ENCODE results near the gene EEF2KMT. TPM values are rescaled to one million over a fixed set of nuclear protein-coding genes. Genes with fewer than 3 reads are reported as not detected.

EEF2KMT gene
- total and polyA plus RNA-seq, 10 donors: 4.5 to 11.7 (median 7.4) TPM

DNA sequence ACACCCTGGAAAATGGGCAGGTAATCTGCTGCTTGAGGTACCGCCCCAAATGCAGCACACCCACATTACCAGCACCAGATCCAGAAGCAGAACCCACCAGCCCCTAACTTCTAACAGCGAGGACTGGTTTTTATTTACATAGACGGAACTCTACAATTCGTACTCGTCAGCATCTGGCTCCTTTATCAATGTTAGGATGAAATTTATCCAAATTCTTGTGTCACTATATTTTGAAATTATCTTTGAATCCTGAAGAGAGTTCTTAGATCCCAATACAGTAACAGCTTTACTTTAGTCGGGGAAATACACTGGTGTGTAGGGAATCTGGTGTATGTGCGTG, 26.3 kb downstream of the EEF2KMT start:
- Histone ChIP-seq H3K36me3 (peaks cover 0 to 33% (median 18%) of the 10 kb centered on the region in 6 donors), H3K27me3 (replicated peaks in 1 of 7) (no peaks in the 10 kb centered on the region), H3K27ac (peak overlapping the region; percentile 76 to 92 (median 85)), H3K9me3 (no peaks in the 10 kb centered on the region), H3K4me1 (peaks cover 11 to 38% (median 19%) of the 10 kb centered on the region in 6 donors), H3K4me3 (peak overlapping the region; percentile 75 to 89 (median 85))
- WGBS, 5 donors: 59 to 71% (median 64%) methylated on average over 7 of the region's 7 CpGs
- no peak for TF ChIP-seq POLR2A (IDR thresholded peaks at IDR 0.05)
- no peak for TF ChIP-seq POLR2AphosphoS5 (IDR thresholded peaks at IDR 0.05)
- TF ChIP-seq, protein P1, sequence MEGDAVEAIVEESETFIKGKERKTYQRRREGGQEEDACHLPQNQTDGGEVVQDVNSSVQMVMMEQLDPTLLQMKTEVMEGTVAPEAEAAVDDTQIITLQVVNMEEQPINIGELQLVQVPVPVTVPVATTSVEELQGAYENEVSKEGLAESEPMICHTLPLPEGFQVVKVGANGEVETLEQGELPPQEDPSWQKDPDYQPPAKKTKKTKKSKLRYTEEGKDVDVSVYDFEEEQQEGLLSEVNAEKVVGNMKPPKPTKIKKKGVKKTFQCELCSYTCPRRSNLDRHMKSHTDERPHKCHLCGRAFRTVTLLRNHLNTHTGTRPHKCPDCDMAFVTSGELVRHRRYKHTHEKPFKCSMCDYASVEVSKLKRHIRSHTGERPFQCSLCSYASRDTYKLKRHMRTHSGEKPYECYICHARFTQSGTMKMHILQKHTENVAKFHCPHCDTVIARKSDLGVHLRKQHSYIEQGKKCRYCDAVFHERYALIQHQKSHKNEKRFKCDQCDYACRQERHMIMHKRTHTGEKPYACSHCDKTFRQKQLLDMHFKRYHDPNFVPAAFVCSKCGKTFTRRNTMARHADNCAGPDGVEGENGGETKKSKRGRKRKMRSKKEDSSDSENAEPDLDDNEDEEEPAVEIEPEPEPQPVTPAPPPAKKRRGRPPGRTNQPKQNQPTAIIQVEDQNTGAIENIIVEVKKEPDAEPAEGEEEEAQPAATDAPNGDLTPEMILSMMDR (IDR thresholded peaks at IDR 0.05 in 8 of 11, conservative IDR thresholded peaks at IDR 0.05 in 3 of 11): no peak
- intact Hi-C loops (cut with DNase I; ENCODE audit: low total_unique reads): no loop called here
- peak; percentile 16 for DNase-seq

DNA sequence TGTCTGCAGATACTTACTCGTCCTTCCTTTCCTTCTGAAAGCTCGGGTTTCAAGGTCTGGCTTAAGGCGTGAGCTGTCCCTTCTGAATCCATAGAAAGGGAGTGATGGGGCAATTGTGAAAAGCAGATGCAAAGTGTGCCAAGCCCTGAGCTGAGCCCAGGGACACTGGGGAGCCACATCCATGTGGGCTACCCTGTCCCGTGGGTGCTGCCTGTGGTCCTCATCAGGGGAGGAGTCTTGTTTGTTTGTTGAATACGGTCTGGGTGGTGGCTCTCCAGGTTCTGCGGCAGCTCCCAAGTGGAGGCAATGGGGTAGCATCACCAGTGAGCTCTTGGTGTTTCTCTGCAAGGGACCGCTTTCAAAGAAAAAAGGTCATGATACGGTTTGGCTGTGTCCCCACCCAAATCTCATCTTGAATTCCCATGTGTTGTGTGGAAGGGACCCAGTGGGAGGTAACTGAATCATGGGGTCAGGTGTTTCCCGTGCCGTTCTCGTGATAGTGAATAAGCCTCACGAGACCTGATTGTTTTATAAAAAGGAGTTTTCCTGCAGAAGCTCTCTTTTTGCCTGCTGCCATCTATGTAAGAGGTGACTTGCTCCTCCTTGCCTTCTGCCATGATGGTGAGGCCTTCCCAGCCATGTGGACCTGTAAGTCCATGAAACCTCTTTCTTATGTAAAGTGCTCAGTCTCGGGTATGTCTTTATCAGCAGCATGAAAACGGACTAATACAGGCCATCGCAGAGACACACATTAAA, 27.0 kb downstream of the EEF2KMT start:
- intact Hi-C loops (cut with DNase I; ENCODE audit: low total_unique reads): no loop called here

DNA sequence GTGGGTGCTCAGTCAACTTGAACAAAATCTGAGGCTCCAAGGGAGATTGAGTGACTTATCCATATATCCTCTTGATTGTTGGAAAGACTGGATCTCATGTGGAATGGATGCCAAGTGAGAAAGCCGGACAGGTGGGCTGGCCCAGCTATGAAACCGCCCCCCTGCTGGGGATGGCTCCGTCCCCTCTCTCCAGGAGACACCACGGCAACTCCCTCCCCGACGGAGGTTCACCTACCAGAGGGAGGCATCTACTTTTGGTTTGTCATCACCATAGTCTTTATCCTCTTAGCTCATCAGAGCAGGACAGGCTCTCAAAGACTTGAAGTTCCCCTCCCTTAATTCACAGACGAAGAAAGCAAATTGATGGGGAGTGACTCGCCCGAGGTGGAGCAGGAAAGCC, 27.7 kb downstream of the EEF2KMT start:
- Histone ChIP-seq H3K9me3 (no peaks in the 10 kb centered on the region), H3K27me3 (replicated peaks in 1 of 7) (no peaks in the 10 kb centered on the region), H3K27ac (no peak overlapping the region), H3K4me3 (no peak overlapping the region), H3K36me3 (peaks cover 0 to 18% (median 3%) of the 10 kb centered on the region in 6 donors), H3K4me1 (peaks cover 11 to 38% (median 19%) of the 10 kb centered on the region in 6 donors)
- no peak for TF ChIP-seq POLR2A (IDR thresholded peaks at IDR 0.05)
- TF ChIP-seq POLR2AphosphoS5 (IDR thresholded peaks at IDR 0.05): no peak
- TF ChIP-seq, protein P1 (IDR thresholded peaks at IDR 0.05 in 8 of 11, conservative IDR thresholded peaks at IDR 0.05 in 3 of 11): no peak
- intact Hi-C loops (cut with DNase I; ENCODE audit: low total_unique reads): no loop called here
- 85 to 96% (median 95%) methylated on average over 9 of the region's 9 CpGs for WGBS, 5 donors
- peak; percentile 57 for DNase-seq

More for the DNA sequence above, 27.0 kb downstream of the EEF2KMT start:
- peak; percentile 61 for DNase-seq
- WGBS, 5 donors: 85 to 94% (median 87%) methylated on average over 15 of the region's 15 CpGs
- no peak for TF ChIP-seq POLR2AphosphoS5 (IDR thresholded peaks at IDR 0.05)
- no peaks in the 10 kb centered on the region for H3K27me3 ChIP-seq (replicated peaks in 1 of 7)
- H3K27ac ChIP-seq: peak overlapping the region; percentile 76 to 92 (median 85)
- H3K4me3 ChIP-seq: peak overlapping the region in 1 of 8 donors; percentile 89
- no peaks in the 10 kb centered on the region for H3K9me3 ChIP-seq
- peaks cover 0 to 26% (median 11%) of the 10 kb centered on the region in 6 donors for H3K36me3 ChIP-seq
- H3K4me1 ChIP-seq: peaks cover 11 to 38% (median 19%) of the 10 kb centered on the region in 6 donors

DNA sequence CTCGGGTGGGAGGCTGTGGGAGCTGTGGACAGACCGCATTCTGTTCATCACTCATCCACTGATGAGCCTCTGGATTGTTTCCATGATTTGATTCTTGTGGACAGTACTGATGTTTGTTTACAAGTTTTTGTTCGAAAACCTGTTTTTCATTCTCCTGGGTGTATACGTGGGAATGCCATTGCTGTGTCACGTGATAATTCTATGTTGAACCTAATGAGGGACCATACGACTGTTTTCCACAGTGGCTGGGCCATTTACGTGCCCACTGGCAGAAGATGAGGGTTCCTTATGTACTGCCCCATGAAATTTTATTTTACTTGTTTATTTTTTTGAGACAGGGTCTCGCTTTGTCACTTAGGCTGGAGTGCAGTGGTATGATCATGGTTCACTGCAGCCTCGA, 28.5 kb downstream of the EEF2KMT start:
- intact Hi-C loops (cut with DNase I; ENCODE audit: low total_unique reads): no loop called here
- TF ChIP-seq POLR2A (IDR thresholded peaks at IDR 0.05): no peak
- TF ChIP-seq POLR2AphosphoS5 (IDR thresholded peaks at IDR 0.05): no peak
- TF ChIP-seq, protein P1 (IDR thresholded peaks at IDR 0.05 in 8 of 11, conservative IDR thresholded peaks at IDR 0.05 in 3 of 11): no peak
- DNase-seq: no peak
- Histone ChIP-seq H3K4me3 (no peak overlapping the region), H3K36me3 (peaks cover 0 to 10% (median 0%) of the 10 kb centered on the region in 6 donors), H3K27ac (no peak overlapping the region), H3K27me3 (replicated peaks in 1 of 7) (no peaks in the 10 kb centered on the region), H3K9me3 (no peaks in the 10 kb centered on the region), H3K4me1 (peaks cover 11 to 33% (median 19%) of the 10 kb centered on the region in 6 donors)
- 82 to 94% (median 90%) methylated on average over 9 of the region's 9 CpGs for WGBS, 5 donors
